HepG2 (cell line): ENCODE measurements around the gene CCL22. TPM values are rescaled to one million over a fixed set of nuclear protein-coding genes. Genes with fewer than 3 reads are reported as not detected.

Experiments
- GTF2F1 ChIP-seq: fragments of 150-350 bp; IDR thresholded peaks from 2 replicates; pipeline ENCODE4 v1.6.1; 2014; ENCODE audit warnings: low read length
- HIVEP1 ChIP-seq: sonication (generic); formaldehyde crosslinking; IDR thresholded peaks from 2 replicates; pipeline ENCODE4 v1.4.0; 2020; ENCODE audit warnings: mild to moderate bottlenecking, missing genetic modification reagents
- HNRNPH1 ChIP-seq: fragments of 200-400 bp; formaldehyde crosslinking; optimal IDR thresholded peaks from 2 replicates; pipeline ENCODE3; 2017; ENCODE audit warnings: mild to moderate bottlenecking, low read depth, low read length
- HNRNPL ChIP-seq: fragments of 200-400 bp; formaldehyde crosslinking; IDR thresholded peaks from 2 replicates; pipeline ENCODE4 v1.6.1; 2017; ENCODE audit warnings: mild to moderate bottlenecking, low read depth, low read length
- KLF15 ChIP-seq: sonication (generic); formaldehyde crosslinking; IDR thresholded peaks from 2 replicates; pipeline ENCODE4 v1.8.1; 2023; ENCODE audit warnings: borderline replicate concordance, mild to moderate bottlenecking, inconsistent platforms, missing genetic modification reagents, mixed read lengths
- LCORL ChIP-seq, 2 experiments: fragments of 450-650 bp in 1 of 2; sonication (generic) in 1 of 2; formaldehyde crosslinking in 1 of 2; IDR thresholded peaks; 2 replicates each; pipeline versions ENCODE4 v1.5.0 to v1.6.1; 2017 to 2020; ENCODE audit warnings: antibody characterized with exemption in 1 of 2, missing genetic modification reagents in 1 of 2
- MTF1 ChIP-seq: sonication (generic); formaldehyde crosslinking; IDR thresholded peaks from 2 replicates; pipeline ENCODE4 v1.5.0; 2020; ENCODE audit warnings: missing genetic modification reagents
- NFE2 ChIP-seq: sonication (generic); formaldehyde crosslinking; IDR thresholded peaks from 2 replicates; pipeline ENCODE4 v1.4.0; 2020; ENCODE audit warnings: missing genetic modification reagents
- ONECUT2 ChIP-seq: sonication (generic); formaldehyde crosslinking; IDR thresholded peaks from 2 replicates; pipeline ENCODE4 v1.4.0; 2020; ENCODE audit warnings: missing genetic modification reagents
- SETDB1 ChIP-seq: sonication (generic); formaldehyde crosslinking; IDR thresholded peaks from 2 replicates; pipeline ENCODE4 v1.5.1; 2020; ENCODE audit warnings: missing genetic modification reagents, mild to moderate bottlenecking, borderline replicate concordance
- SMAD3 ChIP-seq: sonication (generic); formaldehyde crosslinking; IDR thresholded peaks from 2 replicates; pipeline ENCODE4 v1.4.0; 2020; ENCODE audit warnings: missing genetic modification reagents
- SRSF9 ChIP-seq: fragments of 200-400 bp; formaldehyde crosslinking; IDR thresholded peaks from 2 replicates; pipeline ENCODE4 v1.6.1; 2018; ENCODE audit warnings: borderline replicate concordance, mild to moderate bottlenecking, low read depth, low read length; ENCODE audit not compliant: insufficient read depth, poor library complexity, severe bottlenecking
- TAF1 ChIP-seq: sonication (generic); formaldehyde crosslinking; IDR thresholded peaks from 2 replicates; pipeline ENCODE4 v1.4.0; 2020; ENCODE audit warnings: missing genetic modification reagents
- TOPORS ChIP-seq: sonication (generic); formaldehyde crosslinking; IDR thresholded peaks from 2 replicates; pipeline ENCODE4 v1.8.0; 2023; ENCODE audit warnings: mild to moderate bottlenecking, missing genetic modification reagents
- ZNF430 ChIP-seq: sonication (generic); formaldehyde crosslinking; IDR thresholded peaks from 2 replicates; pipeline ENCODE4 v1.9.0; 2021; ENCODE audit warnings: mild to moderate bottlenecking, missing genetic modification reagents
- ZNF431 ChIP-seq: sonication (generic); formaldehyde crosslinking; IDR thresholded peaks from 2 replicates; pipeline ENCODE4 v1.9.0; 2022; ENCODE audit warnings: missing genetic modification reagents, low read depth, mild to moderate bottlenecking, borderline replicate concordance
- ZNF570 ChIP-seq: sonication (generic); formaldehyde crosslinking; IDR thresholded peaks from 2 replicates; pipeline ENCODE4 v1.4.0; 2020; ENCODE audit warnings: mild to moderate bottlenecking, missing genetic modification reagents, borderline replicate concordance
- ZNF572 ChIP-seq: sonication (generic); formaldehyde crosslinking; IDR thresholded peaks from 2 replicates; pipeline ENCODE4 v1.5.1; 2020; ENCODE audit warnings: mild to moderate bottlenecking, missing genetic modification reagents
- polyA plus RNA-seq, 8 experiments: library from polyadenylated mRNA; depleted of rRNA in 3 of 8; stranded (reverse) in 7 of 8; unstranded in 1 of 8; fragments of >200 nt; fragmentation: Illumina TruSeq in 4 of 8; extraction: Trizol in 4 of 8; gene quantifications; 2 replicates each; pipeline versions ENCODE4 v1.2.1 to v1.2.3, GENCODE V29; 2011 to 2016; ENCODE audit warnings: low read depth in 4 of 8, missing spikeins in 1 of 8, mixed read lengths in 1 of 8; ENCODE audit not compliant: insufficient read depth in 1 of 8
- total RNA-seq, 5 experiments: library from RNA; depleted of rRNA; stranded (reverse); fragments of >200 nt; fragmentation: Illumina TruSeq; extraction: Trizol; gene quantifications; 2 replicates each; pipeline ENCODE4 v1.2.3, GENCODE V29; 2016; ENCODE audit warnings: low read depth in 1 of 5
- TF ChIP-seq, protein P1 (sequence below), 2 experiments: IDR thresholded peaks; 2 replicates each; pipeline ENCODE4 v1.6.1; 2011 to 2012; ENCODE audit warnings: low read length in 2 of 2, borderline replicate concordance in 1 of 2, low read depth in 1 of 2, mild to moderate bottlenecking in 1 of 2, moderate library complexity in 1 of 2
- TF ChIP-seq, protein P2 (sequence below): sonication (generic); formaldehyde crosslinking; IDR thresholded peaks from 2 replicates; pipeline ENCODE4 v1.5.1; 2020; ENCODE audit warnings: mild to moderate bottlenecking, missing genetic modification reagents, moderate library complexity
- TF ChIP-seq, protein P3 (sequence below): sonication (generic); formaldehyde crosslinking; IDR thresholded peaks from 2 replicates; pipeline ENCODE4 v1.4.0; 2020; ENCODE audit warnings: missing genetic modification reagents
- TF ChIP-seq, protein P4 (sequence below): IDR thresholded peaks from 2 replicates; pipeline ENCODE4 v1.6.1; 2016; ENCODE audit warnings: mild to moderate bottlenecking

CCL22 gene
- total and polyA plus RNA-seq, 2 of the 13 experiments (the other 11 are each of a cell fraction or from before 2014, with no cell fraction given): not detected

DNA sequence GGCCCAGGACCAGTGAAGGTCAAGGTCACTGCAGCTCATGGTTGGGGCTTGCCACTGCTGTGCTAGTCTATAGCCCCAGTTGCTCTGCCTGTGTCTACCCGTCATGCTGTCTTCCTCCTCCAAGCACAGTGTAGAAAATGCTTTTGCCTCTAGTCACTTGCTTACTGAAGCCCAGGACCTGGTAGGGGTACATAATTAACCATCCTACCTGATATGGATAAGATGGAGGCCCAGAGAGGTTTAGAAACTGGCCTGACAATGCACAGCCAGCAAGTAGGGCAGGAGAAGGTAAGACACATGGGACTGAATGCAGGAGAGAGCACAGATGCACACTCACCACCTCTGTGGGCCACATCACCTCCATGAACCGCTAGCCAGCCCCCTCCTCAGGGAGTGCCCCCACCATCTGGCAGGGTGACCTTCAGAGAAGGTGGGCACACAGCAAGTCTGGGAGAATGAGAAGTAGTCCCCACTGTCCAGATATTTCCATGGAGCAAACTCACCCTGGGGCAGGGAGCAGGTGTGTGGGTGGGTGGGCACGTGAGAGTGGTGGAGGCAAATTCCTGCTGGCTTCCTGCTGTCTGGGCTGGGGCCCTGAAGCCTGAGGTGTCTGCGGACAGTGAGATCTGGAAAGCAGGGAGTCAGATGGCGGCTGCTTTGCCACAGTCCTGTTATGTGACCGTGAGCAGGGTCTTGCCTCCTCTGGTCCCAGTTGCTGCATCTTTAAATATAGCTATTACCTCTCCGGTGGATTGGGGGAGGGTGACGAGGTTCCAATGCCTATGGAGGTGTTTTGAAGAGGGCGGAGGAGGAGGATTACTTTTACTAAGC lies 14.7 kb downstream of the CCL22 start (continued):
- TF ChIP-seq, protein P1, sequence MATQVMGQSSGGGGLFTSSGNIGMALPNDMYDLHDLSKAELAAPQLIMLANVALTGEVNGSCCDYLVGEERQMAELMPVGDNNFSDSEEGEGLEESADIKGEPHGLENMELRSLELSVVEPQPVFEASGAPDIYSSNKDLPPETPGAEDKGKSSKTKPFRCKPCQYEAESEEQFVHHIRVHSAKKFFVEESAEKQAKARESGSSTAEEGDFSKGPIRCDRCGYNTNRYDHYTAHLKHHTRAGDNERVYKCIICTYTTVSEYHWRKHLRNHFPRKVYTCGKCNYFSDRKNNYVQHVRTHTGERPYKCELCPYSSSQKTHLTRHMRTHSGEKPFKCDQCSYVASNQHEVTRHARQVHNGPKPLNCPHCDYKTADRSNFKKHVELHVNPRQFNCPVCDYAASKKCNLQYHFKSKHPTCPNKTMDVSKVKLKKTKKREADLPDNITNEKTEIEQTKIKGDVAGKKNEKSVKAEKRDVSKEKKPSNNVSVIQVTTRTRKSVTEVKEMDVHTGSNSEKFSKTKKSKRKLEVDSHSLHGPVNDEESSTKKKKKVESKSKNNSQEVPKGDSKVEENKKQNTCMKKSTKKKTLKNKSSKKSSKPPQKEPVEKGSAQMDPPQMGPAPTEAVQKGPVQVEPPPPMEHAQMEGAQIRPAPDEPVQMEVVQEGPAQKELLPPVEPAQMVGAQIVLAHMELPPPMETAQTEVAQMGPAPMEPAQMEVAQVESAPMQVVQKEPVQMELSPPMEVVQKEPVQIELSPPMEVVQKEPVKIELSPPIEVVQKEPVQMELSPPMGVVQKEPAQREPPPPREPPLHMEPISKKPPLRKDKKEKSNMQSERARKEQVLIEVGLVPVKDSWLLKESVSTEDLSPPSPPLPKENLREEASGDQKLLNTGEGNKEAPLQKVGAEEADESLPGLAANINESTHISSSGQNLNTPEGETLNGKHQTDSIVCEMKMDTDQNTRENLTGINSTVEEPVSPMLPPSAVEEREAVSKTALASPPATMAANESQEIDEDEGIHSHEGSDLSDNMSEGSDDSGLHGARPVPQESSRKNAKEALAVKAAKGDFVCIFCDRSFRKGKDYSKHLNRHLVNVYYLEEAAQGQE (IDR thresholded peaks at IDR 0.05; ENCODE audit: borderline replicate concordance in 1 of 2, low read depth in 1 of 2, low read length in 2 of 2): no peak
- TF ChIP-seq, protein P2, sequence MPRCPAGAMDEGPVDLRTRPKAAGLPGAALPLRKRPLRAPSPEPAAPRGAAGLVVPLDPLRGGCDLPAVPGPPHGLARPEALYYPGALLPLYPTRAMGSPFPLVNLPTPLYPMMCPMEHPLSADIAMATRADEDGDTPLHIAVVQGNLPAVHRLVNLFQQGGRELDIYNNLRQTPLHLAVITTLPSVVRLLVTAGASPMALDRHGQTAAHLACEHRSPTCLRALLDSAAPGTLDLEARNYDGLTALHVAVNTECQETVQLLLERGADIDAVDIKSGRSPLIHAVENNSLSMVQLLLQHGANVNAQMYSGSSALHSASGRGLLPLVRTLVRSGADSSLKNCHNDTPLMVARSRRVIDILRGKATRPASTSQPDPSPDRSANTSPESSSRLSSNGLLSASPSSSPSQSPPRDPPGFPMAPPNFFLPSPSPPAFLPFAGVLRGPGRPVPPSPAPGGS (CRISPR knock-in tag): no peak
- TF ChIP-seq GTF2F1 (0 out of 2 replicates have a peak, but pooled peaks have one; percentile 34), ZNF430 (CRISPR knock-in tag) (0 out of 2 replicates have a peak, but pooled peaks have one; percentile 63), HIVEP1 (no peak), TOPORS (CRISPR knock-in tag) (no peak; the same call in 1 of the 2 replicates), HNRNPH1 (no peak), SRSF9 (no peak), KLF15 (CRISPR knock-in tag) (no peak; the same call in 1 of the 2 replicates), TAF1 (CRISPR knock-in tag) (peak; percentile 46; the same call in 1 of the 2 replicates), ZNF431 (CRISPR knock-in tag) (peak; percentile 33; the same call in 1 of the 2 replicates), HNRNPL (no peak), MTF1 (no peak), SMAD3 (CRISPR knock-in tag) (no peak; the same call in 1 of the 2 replicates), LCORL (IDR thresholded peaks at IDR 0.05) (no peak), LCORL (CRISPR knock-in tag; IDR thresholded peaks at IDR 0.05) (no peak; the same call in 1 of the 2 replicates), NFE2 (CRISPR knock-in tag) (no peak), ZNF572 (CRISPR knock-in tag) (no peak; the same call in 1 of the 2 replicates), SETDB1 (CRISPR knock-in tag) (no peak), ONECUT2 (no peak; the same call in 1 of the 2 replicates), ZNF570 (CRISPR knock-in tag) (no peak)
- TF ChIP-seq, protein P3, sequence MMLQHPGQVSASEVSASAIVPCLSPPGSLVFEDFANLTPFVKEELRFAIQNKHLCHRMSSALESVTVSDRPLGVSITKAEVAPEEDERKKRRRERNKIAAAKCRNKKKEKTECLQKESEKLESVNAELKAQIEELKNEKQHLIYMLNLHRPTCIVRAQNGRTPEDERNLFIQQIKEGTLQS (CRISPR knock-in tag): no peak
- TF ChIP-seq, protein P4, sequence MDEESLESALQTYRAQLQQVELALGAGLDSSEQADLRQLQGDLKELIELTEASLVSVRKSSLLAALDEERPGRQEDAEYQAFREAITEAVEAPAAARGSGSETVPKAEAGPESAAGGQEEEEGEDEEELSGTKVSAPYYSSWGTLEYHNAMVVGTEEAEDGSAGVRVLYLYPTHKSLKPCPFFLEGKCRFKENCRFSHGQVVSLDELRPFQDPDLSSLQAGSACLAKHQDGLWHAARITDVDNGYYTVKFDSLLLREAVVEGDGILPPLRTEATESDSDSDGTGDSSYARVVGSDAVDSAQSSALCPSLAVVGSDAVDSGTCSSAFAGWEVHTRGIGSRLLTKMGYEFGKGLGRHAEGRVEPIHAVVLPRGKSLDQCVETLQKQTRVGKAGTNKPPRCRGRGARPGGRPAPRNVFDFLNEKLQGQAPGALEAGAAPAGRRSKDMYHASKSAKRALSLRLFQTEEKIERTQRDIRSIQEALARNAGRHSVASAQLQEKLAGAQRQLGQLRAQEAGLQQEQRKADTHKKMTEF (CRISPR knock-in tag): no peak
